Testis (tissue), 2 donors: ENCODE results near the gene RNGTT.

ENCODE experiments used
- POLR2A ChIP-seq: fragments of 450-650 bp; IDR thresholded peaks from one replicate; pipeline ENCODE4 v1.6.1; 2017; ENCODE audit warnings: antibody characterized with exemption, mild to moderate bottlenecking, moderate library complexity
- TF ChIP-seq, protein P1 (sequence below), 3 experiments: fragments of 450-650 bp in 2 of 3; fragments of 200-600 bp in 1 of 3; sonication (generic) in 1 of 3; IDR thresholded peaks; one replicate each; pipeline ENCODE4 v1.5.1; 2016 to 2019; ENCODE audit warnings: antibody characterized with exemption in 3 of 3, mild to moderate bottlenecking in 2 of 3, moderate library complexity in 1 of 3

- TF ChIP-seq, protein P1, sequence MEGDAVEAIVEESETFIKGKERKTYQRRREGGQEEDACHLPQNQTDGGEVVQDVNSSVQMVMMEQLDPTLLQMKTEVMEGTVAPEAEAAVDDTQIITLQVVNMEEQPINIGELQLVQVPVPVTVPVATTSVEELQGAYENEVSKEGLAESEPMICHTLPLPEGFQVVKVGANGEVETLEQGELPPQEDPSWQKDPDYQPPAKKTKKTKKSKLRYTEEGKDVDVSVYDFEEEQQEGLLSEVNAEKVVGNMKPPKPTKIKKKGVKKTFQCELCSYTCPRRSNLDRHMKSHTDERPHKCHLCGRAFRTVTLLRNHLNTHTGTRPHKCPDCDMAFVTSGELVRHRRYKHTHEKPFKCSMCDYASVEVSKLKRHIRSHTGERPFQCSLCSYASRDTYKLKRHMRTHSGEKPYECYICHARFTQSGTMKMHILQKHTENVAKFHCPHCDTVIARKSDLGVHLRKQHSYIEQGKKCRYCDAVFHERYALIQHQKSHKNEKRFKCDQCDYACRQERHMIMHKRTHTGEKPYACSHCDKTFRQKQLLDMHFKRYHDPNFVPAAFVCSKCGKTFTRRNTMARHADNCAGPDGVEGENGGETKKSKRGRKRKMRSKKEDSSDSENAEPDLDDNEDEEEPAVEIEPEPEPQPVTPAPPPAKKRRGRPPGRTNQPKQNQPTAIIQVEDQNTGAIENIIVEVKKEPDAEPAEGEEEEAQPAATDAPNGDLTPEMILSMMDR (IDR thresholded peaks at IDR 0.05): no peak
- TF ChIP-seq POLR2A: no peak
Measured at GRCh38 chr6:88890394-88890793, 73.0 kb downstream of the RNGTT start.
